A549 (cell line): ENCODE results near the gene IVL. TPM values are rescaled to one million over a fixed set of nuclear protein-coding genes. Genes with fewer than 3 reads are reported as not detected.

Experiments used
- ATAC-seq, 2 experiments: fragments of 200-7000 bp in 1 of 2; fragments of >200 bp in 1 of 2; cut with Nextera tagmentation in 1 of 2; cut with Tn5 transposase in 1 of 2; 3 replicates each; pipeline versions ENCODE4 v1.8.0 to v1.9.1; 2018 to 2020; ENCODE audit warnings: mild to moderate bottlenecking in 1 of 2, moderate library complexity in 1 of 2
- CTCF ChIA-PET: fragments of 300-600 bp; sonication (Branson Sonifier 250); formaldehyde crosslinking; extraction: SDS; loops from one replicate; lab custom pipeline; 2021; ENCODE audit warnings: antibody characterized with exemption, inconsistent platforms; lab: Yijun Ruan, JAX
- POLR2A ChIA-PET: fragments of 350-600 bp; formaldehyde crosslinking; extraction: SDS; loops from one replicate; lab custom pipeline; 2021; ENCODE audit warnings: antibody characterized with exemption, inconsistent platforms; lab: Yijun Ruan, JAX
- DNase-seq, 2 experiments: peaks; one replicate each; pipeline versions ENCODE4 v3.0.0 to v3.0.0-alpha.2; 2011 to 2016; ENCODE audit warnings: low read depth in 1 of 2, low spot score in 1 of 2
- FAIRE-seq: peaks from 2 replicates; lab custom pipeline; 2011; peaks lifted over from hg19 to GRCh38; lab: Jason Lieb, UNC
- H3K27ac ChIP-seq, 2 experiments: fragments of >200 bp; sonication (Bioruptor Twin); formaldehyde crosslinking; 3 replicates each; pipeline ENCODE4 v1.5.1; 2016 to 2017
- H3K4me1 ChIP-seq: fragments of >200 bp; sonication (Bioruptor Twin); formaldehyde crosslinking; 3 replicates; pipeline ENCODE4 v1.6.1; 2016
- H3K4me2 ChIP-seq: fragments of >200 bp; sonication (Bioruptor Twin); formaldehyde crosslinking; 3 replicates; pipeline ENCODE4 v1.6.1; 2016
- H3K4me3 ChIP-seq: fragments of >200 bp; sonication (Bioruptor Twin); formaldehyde crosslinking; 3 replicates; pipeline ENCODE4 v1.5.1; 2016
- H3K9me3 ChIP-seq: fragments of >200 bp; sonication (Bioruptor Twin); formaldehyde crosslinking; 3 replicates; pipeline ENCODE4 v1.6.1; 2016
- BCL3 ChIP-seq: fragments of >200 bp; sonication (Bioruptor Twin); formaldehyde crosslinking; IDR thresholded peaks from 3 replicates; pipeline ENCODE4 v1.6.1; 2016
- BHLHE40 ChIP-seq: IDR thresholded peaks from 2 replicates; pipeline ENCODE4 v1.6.1; 2012; ENCODE audit warnings: low read depth, low read length, inconsistent platforms
- CBX2 ChIP-seq: fragments of 200-600 bp; sonication (generic); IDR thresholded peaks from 2 replicates; pipeline ENCODE4 v1.6.1; 2016; ENCODE audit warnings: low read depth, mild to moderate bottlenecking, borderline replicate concordance
- CBX8 ChIP-seq: fragments of 200-600 bp; sonication (generic); IDR thresholded peaks from 2 replicates; pipeline ENCODE4 v1.6.1; 2016
- CHD4 ChIP-seq: fragments of 200-600 bp; sonication (generic); IDR thresholded peaks from 2 replicates; pipeline ENCODE4 v1.6.1; 2016; ENCODE audit warnings: antibody characterized with exemption, mild to moderate bottlenecking, borderline replicate concordance
- EHF ChIP-seq: fragments of 250-450 bp; sonication (Bioruptor Pico); IDR thresholded peaks from 2 replicates; pipeline ENCODE4 v1.5.0; 2020; ENCODE audit warnings: mild to moderate bottlenecking
- EHMT2 ChIP-seq: fragments of 200-600 bp; sonication (generic); IDR thresholded peaks from 2 replicates; pipeline ENCODE4 v1.6.1; 2016; ENCODE audit warnings: antibody characterized with exemption, low read depth, mild to moderate bottlenecking, moderate library complexity
- FOSL2 ChIP-seq, 2 experiments: fragments of 450-650 bp in 1 of 2; fragments of >200 bp in 1 of 2; sonication (Bioruptor Twin) in 1 of 2; formaldehyde crosslinking; IDR thresholded peaks; 2 replicates each; pipeline versions ENCODE4 v1.5.0 to v1.6.1; 2016 to 2020; ENCODE audit warnings: mild to moderate bottlenecking in 1 of 2, moderate library complexity in 1 of 2
- FOXS1 ChIP-seq: fragments of 250-450 bp; sonication (Bioruptor Pico); IDR thresholded peaks from 2 replicates; pipeline ENCODE4 v1.5.0; 2020; ENCODE audit warnings: mild to moderate bottlenecking, moderate library complexity
- HDAC2 ChIP-seq: fragments of 200-600 bp; sonication (generic); IDR thresholded peaks from 2 replicates; pipeline ENCODE4 v1.6.1; 2016
- HEYL ChIP-seq: fragments of 250-450 bp; sonication (Bioruptor Pico); IDR thresholded peaks from 2 replicates; pipeline ENCODE4 v1.8.0; 2021; ENCODE audit warnings: mild to moderate bottlenecking, moderate library complexity
- HOXA7 ChIP-seq: fragments of 250-450 bp; sonication (Bioruptor Pico); IDR thresholded peaks from 2 replicates; pipeline ENCODE4 v1.5.0; 2020; ENCODE audit warnings: mild to moderate bottlenecking, moderate library complexity
- JUNB ChIP-seq: fragments of >200 bp; sonication (Bioruptor Twin); formaldehyde crosslinking; IDR thresholded peaks from 2 replicates; pipeline ENCODE4 v1.6.1; 2016
- NPAS2 ChIP-seq: fragments of 250-450 bp; sonication (Bioruptor Pico); IDR thresholded peaks from 2 replicates; pipeline ENCODE4 v1.8.0; 2022; ENCODE audit warnings: mild to moderate bottlenecking, moderate library complexity, borderline replicate concordance
- NR3C1 ChIP-seq: fragments of >200 bp; sonication (Bioruptor Twin); formaldehyde crosslinking; IDR thresholded peaks from 3 replicates; pipeline ENCODE4 v1.6.1; 2017
- PHF8 ChIP-seq: fragments of 200-600 bp; sonication (generic); IDR thresholded peaks from 2 replicates; pipeline ENCODE4 v1.6.1; 2016; ENCODE audit warnings: low read depth, mild to moderate bottlenecking, antibody characterized with exemption, moderate library complexity, borderline replicate concordance
- POLR2A ChIP-seq: IDR thresholded peaks from 2 replicates; pipeline ENCODE4 v1.6.1; 2012; ENCODE audit warnings: mild to moderate bottlenecking, low read length
- POLR2AphosphoS2 ChIP-seq: conservative IDR thresholded peaks from 2 replicates; pipeline ENCODE4 v1.6.1; 2012; ENCODE audit warnings: low read length, improper control_type of control experiment, inconsistent platforms
- RARB ChIP-seq: fragments of 250-450 bp; sonication (Bioruptor Pico); IDR thresholded peaks from 2 replicates; pipeline ENCODE4 v1.8.0; 2021; ENCODE audit warnings: mild to moderate bottlenecking, moderate library complexity
- RCOR1 ChIP-seq: fragments of 150-350 bp; IDR thresholded peaks from 2 replicates; pipeline ENCODE4 v1.6.1; 2014; ENCODE audit warnings: antibody characterized with exemption, low read length, low read depth
- RFX5 ChIP-seq: fragments of 450-650 bp; IDR thresholded peaks from 2 replicates; pipeline ENCODE4 v1.7.1; 2014; ENCODE audit warnings: antibody characterized with exemption, mild to moderate bottlenecking, moderate library complexity
- SMC3 ChIP-seq: fragments of >200 bp; sonication (Bioruptor Twin); formaldehyde crosslinking; IDR thresholded peaks from 3 replicates; pipeline ENCODE4 v1.6.1; 2018; ENCODE audit warnings: inconsistent platforms
- TP53 ChIP-seq: fragments of 250-450 bp; sonication (Bioruptor Pico); IDR thresholded peaks from 2 replicates; pipeline ENCODE4 v1.5.0; 2021; ENCODE audit warnings: mild to moderate bottlenecking, moderate library complexity
- USF2 ChIP-seq: fragments of 450-650 bp; IDR thresholded peaks from 2 replicates; pipeline ENCODE4 v1.6.1; 2014; ENCODE audit warnings: antibody characterized with exemption
- ZSCAN20 ChIP-seq: fragments of 250-450 bp; sonication (Bioruptor Pico); IDR thresholded peaks from 2 replicates; pipeline ENCODE4 v1.8.0; 2022; ENCODE audit warnings: mild to moderate bottlenecking, moderate library complexity
- WGBS: methylation state at CpG from one replicate; pipeline ENCODE4 v1.1.6; 2017; ENCODE audit errors: missing lambda C conversion rate; 5-methylcytosine and 5-hydroxymethylcytosine counted together
- polyA minus RNA-seq: library from RNA; depleted of rRNA, polyadenylated mRNA; stranded (reverse); fragments of >200 nt; gene quantifications from 2 replicates; pipeline ENCODE4 v1.2.3, GENCODE V29; 2011; rRNA and poly(A)+ RNA removed
- polyA plus RNA-seq, 4 experiments: library from polyadenylated mRNA; depleted of rRNA in 3 of 4; stranded (reverse); fragments of >200 nt; fragmentation: RNase III in 1 of 4; extraction: RNeasy Plus Mini Kit Qiagen cat#74134 plus additional on column Dnase treatment in 1 of 4; gene quantifications; 2 replicates in 3 of 4; 3 replicates in 1 of 4; pipeline ENCODE4 v1.2.3, GENCODE V29; 2011 to 2017
- TF ChIP-seq, protein P1 (sequence below): fragments of >200 bp; sonication (Bioruptor Twin); formaldehyde crosslinking; IDR thresholded peaks from 2 replicates; pipeline ENCODE4 v1.6.1; 2016
- TF ChIP-seq, protein P2 (sequence below): fragments of 200-600 bp; sonication (generic); IDR thresholded peaks from 2 replicates; pipeline ENCODE4 v1.6.1; 2016; ENCODE audit warnings: antibody characterized with exemption, mild to moderate bottlenecking, moderate library complexity

The IVL gene
- polyA plus RNA-seq (2011; rRNA removed) (not detected in 2 replicates), polyA plus RNA-seq (2017; fragmentation: RNase III; extraction: RNeasy Plus Mini Kit Qiagen cat#74134 plus additional on column Dnase treatment) (not detected in 3 replicates), polyA minus RNA-seq (not detected in 2 replicates)
- 0.01 and 0.04 TPM in 2 replicates for polyA plus RNA-seq (2012; cell fraction: cytosol; rRNA removed)
- 0.02 TPM in 1 of 2 replicates, not detected in the other for polyA plus RNA-seq (2012; cell fraction: nucleus; rRNA removed)

GRCh38 chr1:152907686-152908601 is at the start of gene IVL:
Gene IVL (plus strand): TSS chr1:152908546. CDS start chr1:152909798, 1,252 bp downstream.
- ChIA-PET CTCF (interaction anchor here (1.0 to 2.1 kb wide), 5 partner anchors 18 to 38 kb away, joined by 3 to 6 read pairs (median 5); no protein-coding TSS in a partner anchor), POLR2A (no interaction called here)
- FAIRE-seq (no peak), ATAC-seq (no peak), DNase-seq (no peak)
- Histone ChIP-seq H3K9me3 (no peaks in the 10 kb centered on the region), H3K27ac (no peak within 1 kb of the TSS), H3K4me2 (no peak within 1 kb of the TSS), H3K4me3 (no peak within 1 kb of the TSS), H3K4me1 (no peaks in the 10 kb centered on the region)
- 14% methylated on average over 3 of the region's 4 CpGs for whole genome bisulfite sequencing
- no peak for TF ChIP-seq CHD4
- no peak for TF ChIP-seq POLR2A
- TF ChIP-seq NR3C1: no peak
- no peak for TF ChIP-seq ZSCAN20 (CRISPR knock-in tag)
- no peak for TF ChIP-seq EHF (CRISPR knock-in tag)
- TF ChIP-seq RFX5: no peak
- TF ChIP-seq JUNB: no peak
- no peak for TF ChIP-seq RARB (CRISPR knock-in tag)
- TF ChIP-seq BCL3: no peak
- no peak for TF ChIP-seq USF2
- no peak for TF ChIP-seq EHMT2
- no peak for TF ChIP-seq RCOR1

- Histone ChIP-seq H3K9me3 (no peaks in the 10 kb centered on the region), H3K4me3 (no peak within 1 kb of the TSS), H3K4me1 (no peaks in the 10 kb centered on the region), H3K27ac (no peak within 1 kb of the TSS), H3K4me2 (no peak within 1 kb of the TSS)
- DNase-seq (no peak), ATAC-seq (no peak), FAIRE-seq (no peak)
- CTCF ChIA-PET: no interaction called here
- TF ChIP-seq CBX2: no peak
- TF ChIP-seq HEYL: no peak
- no peak for TF ChIP-seq ZSCAN20 (CRISPR knock-in tag)
- no peak for TF ChIP-seq SMC3
- no peak for TF ChIP-seq FOSL2 (IDR thresholded peaks at IDR 0.05)
- TF ChIP-seq FOSL2 (CRISPR knock-in tag; IDR thresholded peaks at IDR 0.05): no peak
- WGBS: 0% methylated on average over 3 of the region's 3 CpGs
- POLR2A ChIA-PET: no interaction called here
Measured at GRCh38 chr1:152859696-152860095, 48.6 kb upstream of the IVL start, which contains the start of gene LCE7A. Gene LCE7A (plus strand): TSS chr1:152859996. CDS start chr1:152860698, 702 bp downstream.

DNA sequence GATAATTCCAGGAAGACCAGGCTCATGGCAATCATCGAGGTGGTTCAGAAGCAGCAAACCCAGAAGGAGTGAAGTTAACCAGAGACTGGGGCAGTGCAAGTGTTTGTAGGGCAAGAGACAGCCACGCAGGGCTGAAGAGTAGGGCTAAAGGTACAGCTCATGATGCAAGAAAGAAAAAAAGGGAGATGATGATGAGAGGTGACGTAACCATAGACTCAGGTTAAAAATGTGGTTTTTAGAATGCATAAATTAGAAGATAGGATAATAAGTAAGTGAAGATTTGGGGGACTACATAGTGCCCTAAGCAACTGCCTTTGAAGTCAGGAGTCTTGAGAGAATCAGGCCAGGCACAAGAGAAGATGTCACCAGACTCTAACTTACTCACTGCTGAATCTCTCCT is 48.2 kb upstream of the IVL start:
- H3K9me3 ChIP-seq: no peaks in the 10 kb centered on the region
- POLR2A ChIA-PET: no interaction called here
- no peaks in the 10 kb centered on the region for H3K4me1 ChIP-seq
- FAIRE-seq: no peak
- no peak overlapping the region for H3K4me3 ChIP-seq
- no peak for ATAC-seq
- H3K27ac ChIP-seq: no peak overlapping the region
- no peak for DNase-seq
- CTCF ChIA-PET: interaction anchor here (0.8 kb wide), 1 partner anchor 206 kb away, joined by 4 read pairs; no protein-coding TSS in a partner anchor
- 5% methylated on average over 3 of the region's 3 CpGs for WGBS
- no peak overlapping the region for H3K4me2 ChIP-seq
- TF ChIP-seq CBX8: no peak
- TF ChIP-seq NPAS2 (CRISPR knock-in tag): no peak
- TF ChIP-seq CHD4: no peak
- TF ChIP-seq, protein P1, sequence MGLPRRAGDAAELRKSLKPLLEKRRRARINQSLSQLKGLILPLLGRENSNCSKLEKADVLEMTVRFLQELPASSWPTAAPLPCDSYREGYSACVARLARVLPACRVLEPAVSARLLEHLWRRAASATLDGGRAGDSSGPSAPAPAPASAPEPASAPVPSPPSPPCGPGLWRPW: no peak
- TF ChIP-seq PHF8: no peak
- no peak for TF ChIP-seq POLR2AphosphoS2
- TF ChIP-seq RFX5: no peak
- no peak for TF ChIP-seq HOXA7 (CRISPR knock-in tag)
- TF ChIP-seq HDAC2: no peak
- TF ChIP-seq, protein P2, sequence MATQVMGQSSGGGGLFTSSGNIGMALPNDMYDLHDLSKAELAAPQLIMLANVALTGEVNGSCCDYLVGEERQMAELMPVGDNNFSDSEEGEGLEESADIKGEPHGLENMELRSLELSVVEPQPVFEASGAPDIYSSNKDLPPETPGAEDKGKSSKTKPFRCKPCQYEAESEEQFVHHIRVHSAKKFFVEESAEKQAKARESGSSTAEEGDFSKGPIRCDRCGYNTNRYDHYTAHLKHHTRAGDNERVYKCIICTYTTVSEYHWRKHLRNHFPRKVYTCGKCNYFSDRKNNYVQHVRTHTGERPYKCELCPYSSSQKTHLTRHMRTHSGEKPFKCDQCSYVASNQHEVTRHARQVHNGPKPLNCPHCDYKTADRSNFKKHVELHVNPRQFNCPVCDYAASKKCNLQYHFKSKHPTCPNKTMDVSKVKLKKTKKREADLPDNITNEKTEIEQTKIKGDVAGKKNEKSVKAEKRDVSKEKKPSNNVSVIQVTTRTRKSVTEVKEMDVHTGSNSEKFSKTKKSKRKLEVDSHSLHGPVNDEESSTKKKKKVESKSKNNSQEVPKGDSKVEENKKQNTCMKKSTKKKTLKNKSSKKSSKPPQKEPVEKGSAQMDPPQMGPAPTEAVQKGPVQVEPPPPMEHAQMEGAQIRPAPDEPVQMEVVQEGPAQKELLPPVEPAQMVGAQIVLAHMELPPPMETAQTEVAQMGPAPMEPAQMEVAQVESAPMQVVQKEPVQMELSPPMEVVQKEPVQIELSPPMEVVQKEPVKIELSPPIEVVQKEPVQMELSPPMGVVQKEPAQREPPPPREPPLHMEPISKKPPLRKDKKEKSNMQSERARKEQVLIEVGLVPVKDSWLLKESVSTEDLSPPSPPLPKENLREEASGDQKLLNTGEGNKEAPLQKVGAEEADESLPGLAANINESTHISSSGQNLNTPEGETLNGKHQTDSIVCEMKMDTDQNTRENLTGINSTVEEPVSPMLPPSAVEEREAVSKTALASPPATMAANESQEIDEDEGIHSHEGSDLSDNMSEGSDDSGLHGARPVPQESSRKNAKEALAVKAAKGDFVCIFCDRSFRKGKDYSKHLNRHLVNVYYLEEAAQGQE: no peak
- no peak for TF ChIP-seq FOXS1 (CRISPR knock-in tag)
- TF ChIP-seq BHLHE40: no peak
- no peak for TF ChIP-seq SMC3
- no peak for TF ChIP-seq TP53 (CRISPR knock-in tag)
